GM23338 (cell line): ENCODE measurements around the gene WNT7A. TPM values are rescaled to one million over a fixed set of nuclear protein-coding genes. Genes with fewer than 3 reads are reported as not detected.

Source experiments
- ATAC-seq: fragments of 200-7000 bp; cut with Tn5 transposase; 3 replicates; pipeline ENCODE4 v1.9.1; 2020
- DNase-seq: peaks from one replicate; pipeline ENCODE4 v3.0.0-alpha.2; 2015; ENCODE audit warnings: low spot score
- H2AFZ ChIP-seq: fragments of 200-600 bp; sonication (generic); 2 replicates; pipeline ENCODE4 v1.8.0; 2016; ENCODE audit warnings: antibody characterized with exemption, mild to moderate bottlenecking, moderate library complexity
- H3F3A ChIP-seq: fragments of 200-600 bp; sonication (generic); replicated peaks from 2 replicates; pipeline ENCODE4 v1.8.0; 2017; ENCODE audit warnings: antibody characterized with exemption, mixed run types, low read depth
- H3K27ac ChIP-seq: fragments of 200-600 bp; sonication (generic); 2 replicates; pipeline ENCODE4 v1.6.1; 2016; ENCODE audit warnings: low read depth
- H3K27me3 ChIP-seq: fragments of 200-600 bp; sonication (generic); 2 replicates; pipeline ENCODE4 v1.8.0; 2016; ENCODE audit warnings: mild to moderate bottlenecking, mixed run types, moderate library complexity; ENCODE audit not compliant: insufficient read depth
- H3K36me3 ChIP-seq: fragments of 200-600 bp; sonication (generic); 2 replicates; pipeline ENCODE4 v1.8.0; 2016; ENCODE audit warnings: mild to moderate bottlenecking; ENCODE audit not compliant: insufficient read depth
- H3K4me1 ChIP-seq: fragments of 200-600 bp; sonication (generic); 2 replicates; pipeline ENCODE4 v1.8.0; 2016; ENCODE audit warnings: mild to moderate bottlenecking, moderate library complexity; ENCODE audit not compliant: insufficient read depth
- H3K4me2 ChIP-seq: fragments of 200-600 bp; sonication (generic); 2 replicates; pipeline ENCODE4 v1.7.1; 2017; ENCODE audit warnings: mixed run types
- H3K4me3 ChIP-seq: fragments of 200-600 bp; sonication (generic); 2 replicates; pipeline ENCODE4 v1.6.1; 2016; ENCODE audit warnings: mixed run types
- H3K79me2 ChIP-seq: fragments of 200-600 bp; sonication (generic); replicated peaks from 2 replicates; pipeline ENCODE4 v1.8.0; 2017; ENCODE audit warnings: mild to moderate bottlenecking; ENCODE audit not compliant: insufficient read depth
- H3K9me2 ChIP-seq: fragments of 200-600 bp; sonication (generic); 2 replicates; pipeline ENCODE4 v1.8.0; 2017; ENCODE audit not compliant: insufficient read depth
- H4K20me1 ChIP-seq: fragments of 200-600 bp; sonication (generic); replicated peaks from 2 replicates; pipeline ENCODE4 v1.8.0; 2017; ENCODE audit warnings: mild to moderate bottlenecking; ENCODE audit not compliant: insufficient read depth
- H3K27ac Mint-ChIP-seq: 2 replicates; pipeline ENCODE4 v1.8.0; 2020; ENCODE audit warnings: inconsistent platforms, mild to moderate bottlenecking, moderate library complexity, mixed read lengths
- H3K27me3 Mint-ChIP-seq: 3 replicates; pipeline ENCODE4 v1.8.0; 2022; ENCODE audit warnings: low read depth, mild to moderate bottlenecking, moderate library complexity, mixed read lengths, inconsistent platforms; ENCODE audit not compliant: insufficient read depth, poor library complexity
- H3K36me3 Mint-ChIP-seq: 3 replicates; pipeline ENCODE4 v1.8.0; 2021; ENCODE audit warnings: low read depth, mild to moderate bottlenecking, inconsistent platforms, moderate library complexity, mixed read lengths
- H3K4me1 Mint-ChIP-seq: 3 replicates; pipeline ENCODE4 v1.8.0; 2020; ENCODE audit warnings: mild to moderate bottlenecking, inconsistent platforms, mixed read lengths
- H3K4me3 Mint-ChIP-seq: 3 replicates; pipeline ENCODE4 v1.8.0; 2021; ENCODE audit warnings: moderate library complexity, mild to moderate bottlenecking, inconsistent platforms, mixed read lengths
- H3K9me3 Mint-ChIP-seq: 3 replicates; pipeline ENCODE4 v1.8.0; 2020; ENCODE audit warnings: moderate library complexity, mild to moderate bottlenecking, inconsistent platforms, mixed read lengths
- CREB1 ChIP-seq: fragments of 250-450 bp; sonication (Bioruptor Pico); IDR thresholded peaks from 2 replicates; pipeline ENCODE4 v1.5.0; 2020; ENCODE audit warnings: low read depth, mild to moderate bottlenecking, moderate library complexity
- CTCF ChIP-seq, 2 experiments: fragments of 200-600 bp in 1 of 2; sonication (generic) in 1 of 2; conservative IDR thresholded peaks; 2 replicates each; pipeline versions ENCODE4 v1.5.1 to v1.6.1; 2016 to 2017; ENCODE audit warnings: antibody characterized with exemption in 2 of 2, low read depth in 2 of 2, mild to moderate bottlenecking in 2 of 2, moderate library complexity in 1 of 2
- EZH2phosphoT487 ChIP-seq: fragments of 200-600 bp; sonication (generic); IDR thresholded peaks from one replicate; pipeline ENCODE4 v1.8.1; 2018; ENCODE audit warnings: antibody characterized with exemption; ENCODE audit not compliant: unreplicated experiment
- REST ChIP-seq: IDR thresholded peaks from one replicate; pipeline ENCODE4 v1.6.1; 2018; ENCODE audit warnings: antibody characterized with exemption; ENCODE audit not compliant: unreplicated experiment
- ZNF114 ChIP-seq: fragments of 250-450 bp; sonication (Bioruptor Pico); IDR thresholded peaks from 2 replicates; pipeline ENCODE4 v1.5.0; 2020; ENCODE audit warnings: mild to moderate bottlenecking, moderate library complexity
- polyA plus RNA-seq: library from polyadenylated mRNA; unstranded; fragments of >200 nt; fragmentation: Nextera tagmentation; extraction: Ambion mirVana; gene quantifications from 2 replicates; pipeline ENCODE4 v1.2.1, GENCODE V29; 2016
- total RNA-seq: library from RNA; depleted of rRNA; stranded (reverse); fragments of >200 nt; shearing (Covaris generic); gene quantifications from 2 replicates; pipeline ENCODE4 v1.2.3, GENCODE V29; 2014
- TF ChIP-seq, protein P1 (sequence below): fragments of 250-450 bp; sonication (Bioruptor Pico); IDR thresholded peaks from 2 replicates; pipeline ENCODE4 v1.5.0; 2020; ENCODE audit warnings: mild to moderate bottlenecking, moderate library complexity

WNT7A gene
- total and polyA plus RNA-seq, 2 experiments from 2014 or later = not detected

GRCh38 chr3:13894096-13894806 lies 14.4 kb upstream of the WNT7A start (continued):
- TF ChIP-seq REST (no peak), EZH2phosphoT487 (no peak)
- TF ChIP-seq, protein P1, sequence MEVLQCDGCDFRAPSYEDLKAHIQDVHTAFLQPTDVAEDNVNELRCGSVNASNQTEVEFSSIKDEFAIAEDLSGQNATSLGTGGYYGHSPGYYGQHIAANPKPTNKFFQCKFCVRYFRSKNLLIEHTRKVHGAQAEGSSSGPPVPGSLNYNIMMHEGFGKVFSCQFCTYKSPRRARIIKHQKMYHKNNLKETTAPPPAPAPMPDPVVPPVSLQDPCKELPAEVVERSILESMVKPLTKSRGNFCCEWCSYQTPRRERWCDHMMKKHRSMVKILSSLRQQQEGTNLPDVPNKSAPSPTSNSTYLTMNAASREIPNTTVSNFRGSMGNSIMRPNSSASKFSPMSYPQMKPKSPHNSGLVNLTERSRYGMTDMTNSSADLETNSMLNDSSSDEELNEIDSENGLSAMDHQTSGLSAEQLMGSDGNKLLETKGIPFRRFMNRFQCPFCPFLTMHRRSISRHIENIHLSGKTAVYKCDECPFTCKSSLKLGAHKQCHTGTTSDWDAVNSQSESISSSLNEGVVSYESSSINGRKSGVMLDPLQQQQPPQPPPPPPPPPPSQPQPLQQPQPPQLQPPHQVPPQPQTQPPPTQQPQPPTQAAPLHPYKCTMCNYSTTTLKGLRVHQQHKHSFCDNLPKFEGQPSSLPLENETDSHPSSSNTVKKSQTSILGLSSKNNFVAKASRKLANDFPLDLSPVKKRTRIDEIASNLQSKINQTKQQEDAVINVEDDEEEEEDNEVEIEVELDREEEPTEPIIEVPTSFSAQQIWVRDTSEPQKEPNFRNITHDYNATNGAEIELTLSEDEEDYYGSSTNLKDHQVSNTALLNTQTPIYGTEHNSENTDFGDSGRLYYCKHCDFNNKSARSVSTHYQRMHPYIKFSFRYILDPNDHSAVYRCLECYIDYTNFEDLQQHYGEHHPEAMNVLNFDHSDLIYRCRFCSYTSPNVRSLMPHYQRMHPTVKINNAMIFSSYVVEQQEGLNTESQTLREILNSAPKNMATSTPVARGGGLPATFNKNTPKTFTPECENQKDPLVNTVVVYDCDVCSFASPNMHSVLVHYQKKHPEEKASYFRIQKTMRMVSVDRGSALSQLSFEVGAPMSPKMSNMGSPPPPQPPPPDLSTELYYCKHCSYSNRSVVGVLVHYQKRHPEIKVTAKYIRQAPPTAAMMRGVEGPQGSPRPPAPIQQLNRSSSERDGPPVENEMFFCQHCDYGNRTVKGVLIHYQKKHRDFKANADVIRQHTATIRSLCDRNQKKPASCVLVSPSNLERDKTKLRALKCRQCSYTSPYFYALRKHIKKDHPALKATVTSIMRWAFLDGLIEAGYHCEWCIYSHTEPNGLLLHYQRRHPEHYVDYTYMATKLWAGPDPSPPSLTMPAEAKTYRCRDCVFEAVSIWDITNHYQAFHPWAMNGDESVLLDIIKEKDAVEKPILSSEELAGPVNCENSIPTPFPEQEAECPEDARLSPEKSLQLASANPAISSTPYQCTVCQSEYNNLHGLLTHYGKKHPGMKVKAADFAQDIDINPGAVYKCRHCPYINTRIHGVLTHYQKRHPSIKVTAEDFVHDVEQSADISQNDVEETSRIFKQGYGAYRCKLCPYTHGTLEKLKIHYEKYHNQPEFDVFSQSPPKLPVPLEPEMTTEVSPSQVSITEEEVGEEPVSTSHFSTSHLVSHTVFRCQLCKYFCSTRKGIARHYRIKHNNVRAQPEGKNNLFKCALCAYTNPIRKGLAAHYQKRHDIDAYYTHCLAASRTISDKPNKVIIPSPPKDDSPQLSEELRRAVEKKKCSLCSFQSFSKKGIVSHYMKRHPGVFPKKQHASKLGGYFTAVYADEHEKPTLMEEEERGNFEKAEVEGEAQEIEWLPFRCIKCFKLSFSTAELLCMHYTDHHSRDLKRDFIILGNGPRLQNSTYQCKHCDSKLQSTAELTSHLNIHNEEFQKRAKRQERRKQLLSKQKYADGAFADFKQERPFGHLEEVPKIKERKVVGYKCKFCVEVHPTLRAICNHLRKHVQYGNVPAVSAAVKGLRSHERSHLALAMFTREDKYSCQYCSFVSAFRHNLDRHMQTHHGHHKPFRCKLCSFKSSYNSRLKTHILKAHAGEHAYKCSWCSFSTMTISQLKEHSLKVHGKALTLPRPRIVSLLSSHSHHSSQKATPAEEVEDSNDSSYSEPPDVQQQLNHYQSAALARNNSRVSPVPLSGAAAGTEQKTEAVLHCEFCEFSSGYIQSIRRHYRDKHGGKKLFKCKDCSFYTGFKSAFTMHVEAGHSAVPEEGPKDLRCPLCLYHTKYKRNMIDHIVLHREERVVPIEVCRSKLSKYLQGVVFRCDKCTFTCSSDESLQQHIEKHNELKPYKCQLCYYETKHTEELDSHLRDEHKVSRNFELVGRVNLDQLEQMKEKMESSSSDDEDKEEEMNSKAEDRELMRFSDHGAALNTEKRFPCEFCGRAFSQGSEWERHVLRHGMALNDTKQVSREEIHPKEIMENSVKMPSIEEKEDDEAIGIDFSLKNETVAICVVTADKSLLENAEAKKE (CRISPR knock-in tag) = no peak

GRCh38 chr3:13892304-13892703 lies 12.4 kb upstream of the WNT7A start:
- Mint-ChIP-seq H3K36me3 (no peaks in the 10 kb centered on the region), H3K4me3 (no peak overlapping the region), H3K4me1 (peaks cover 8% of the 10 kb centered on the region), H3K27me3 (peaks cover 36% of the 10 kb centered on the region), H3K27ac (no peak overlapping the region), H3K9me3 (peaks cover 2% of the 10 kb centered on the region; the same call in 1 of the 3 replicates)
- TF ChIP-seq CREB1 (CRISPR knock-in tag) (no peak), CTCF (conservative IDR thresholded peaks at IDR 0.05; ENCODE audit: low read depth in 2 of 2) (no peak), ZNF114 (CRISPR knock-in tag) (no peak)
- Histone ChIP-seq H3K4me2 (no peak overlapping the region), H3F3A (no peaks in the 10 kb centered on the region), H3K79me2 (no peaks in the 10 kb centered on the region), H3K4me3 (no peak overlapping the region), H3K27me3 (peaks cover 26% of the 10 kb centered on the region), H3K4me1 (peaks cover 5% of the 10 kb centered on the region; the same call in 1 of the 2 replicates), H3K9me2 (peaks cover 6% of the 10 kb centered on the region; the same call in 1 of the 2 replicates), H3K27ac (no peak overlapping the region), H4K20me1 (no peaks in the 10 kb centered on the region), H3K36me3 (no peaks in the 10 kb centered on the region), H2AFZ (no peak overlapping the region)
- DNase-seq = no peak
- ATAC-seq = no peak
